ENCODE measurements around the gene CNGB1.
"Not testable (repeated sequence)": the region's sequence is repeated elsewhere in the genome, so short reads cannot be mapped to it uniquely, and the experiment has no call there.

DNA sequence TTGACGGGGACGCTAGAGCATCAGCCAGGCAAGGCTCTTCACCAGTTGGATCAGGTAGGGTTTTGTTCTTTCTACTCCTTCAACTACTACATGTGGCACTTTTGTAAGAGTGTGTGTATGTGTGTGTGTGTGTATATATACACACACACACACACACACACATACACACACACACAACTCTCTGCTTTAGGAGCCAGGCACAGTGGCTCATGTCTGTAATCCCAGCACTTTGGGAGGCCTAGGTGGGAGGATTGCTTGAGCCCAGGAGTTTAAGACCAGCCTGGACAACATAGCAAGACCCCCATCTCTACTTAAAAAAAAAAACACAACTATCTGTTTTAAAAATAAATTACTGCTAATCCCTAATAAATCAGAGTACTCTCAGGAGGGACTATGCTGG lies 53.4 kb downstream of the CNGB1 start:
- not testable (repeated sequence) for TF ChIP-seq EZH2 (IDR thresholded peaks at IDR 0.05; ENCODE audit: borderline replicate concordance, low read depth, low read length, poor library complexity, severe bottlenecking)
- TF ChIP-seq, protein P1, sequence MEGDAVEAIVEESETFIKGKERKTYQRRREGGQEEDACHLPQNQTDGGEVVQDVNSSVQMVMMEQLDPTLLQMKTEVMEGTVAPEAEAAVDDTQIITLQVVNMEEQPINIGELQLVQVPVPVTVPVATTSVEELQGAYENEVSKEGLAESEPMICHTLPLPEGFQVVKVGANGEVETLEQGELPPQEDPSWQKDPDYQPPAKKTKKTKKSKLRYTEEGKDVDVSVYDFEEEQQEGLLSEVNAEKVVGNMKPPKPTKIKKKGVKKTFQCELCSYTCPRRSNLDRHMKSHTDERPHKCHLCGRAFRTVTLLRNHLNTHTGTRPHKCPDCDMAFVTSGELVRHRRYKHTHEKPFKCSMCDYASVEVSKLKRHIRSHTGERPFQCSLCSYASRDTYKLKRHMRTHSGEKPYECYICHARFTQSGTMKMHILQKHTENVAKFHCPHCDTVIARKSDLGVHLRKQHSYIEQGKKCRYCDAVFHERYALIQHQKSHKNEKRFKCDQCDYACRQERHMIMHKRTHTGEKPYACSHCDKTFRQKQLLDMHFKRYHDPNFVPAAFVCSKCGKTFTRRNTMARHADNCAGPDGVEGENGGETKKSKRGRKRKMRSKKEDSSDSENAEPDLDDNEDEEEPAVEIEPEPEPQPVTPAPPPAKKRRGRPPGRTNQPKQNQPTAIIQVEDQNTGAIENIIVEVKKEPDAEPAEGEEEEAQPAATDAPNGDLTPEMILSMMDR (conservative IDR thresholded peaks at IDR 0.05; ENCODE audit: low read depth, low read length) = not testable (repeated sequence)

All from A673 (cell line).